ENCODE measurements around the gene MOV10L1.
A peak's percentile ranks its signal among the peaks of the same experiment; 100 is the strongest.
"Not testable (repeated sequence)": the region's sequence is repeated elsewhere in the genome, so short reads cannot be mapped to it uniquely, and the experiment has no call there.

Gene MOV10L1

DNA sequence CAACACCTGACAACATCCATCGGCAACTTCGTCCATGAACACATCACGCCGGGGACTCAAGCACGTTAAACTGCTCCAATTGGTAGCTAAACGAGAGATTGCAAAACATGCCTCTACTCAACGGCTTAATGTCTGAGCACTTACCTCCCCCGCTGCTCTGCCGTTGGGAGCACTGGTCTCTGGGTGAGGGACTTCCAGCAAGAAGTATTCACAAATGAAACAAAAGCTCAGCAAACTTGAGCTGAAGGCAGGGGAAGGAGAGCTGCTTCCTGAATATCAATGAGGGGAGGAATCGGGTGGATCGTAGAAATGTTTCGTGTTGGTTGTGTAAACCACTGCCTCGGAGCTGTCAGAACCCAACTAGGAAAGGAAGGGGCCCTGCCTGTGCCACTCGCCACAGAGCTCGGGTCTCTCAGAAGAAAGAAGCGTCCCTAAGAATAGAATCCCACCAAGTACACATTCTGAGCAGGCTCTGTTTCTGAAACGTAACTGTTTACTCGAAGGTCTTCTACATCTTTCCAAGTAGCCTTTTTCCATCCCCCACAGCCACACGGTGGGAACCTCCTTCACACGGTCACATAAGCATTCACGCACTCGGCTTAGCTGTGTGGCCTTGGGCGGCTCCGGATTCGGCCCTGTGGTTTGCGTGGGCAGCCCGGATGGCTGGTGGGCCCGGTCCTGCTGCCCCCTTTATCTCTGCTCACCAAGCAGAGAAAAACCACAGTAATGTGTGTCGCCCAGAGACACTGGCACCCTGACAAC is 4.4 kb upstream of the MOV10L1 start, which contains the start of gene MLC1:
TSS of gene MLC1 (minus strand) at position 216 of the 762 bp plus-strand sequence. CDS start 524 bp downstream, outside the sequence.
- peak; percentile 25 for DNase-seq (ENCODE audit: low read depth)
- TF ChIP-seq, protein P1, sequence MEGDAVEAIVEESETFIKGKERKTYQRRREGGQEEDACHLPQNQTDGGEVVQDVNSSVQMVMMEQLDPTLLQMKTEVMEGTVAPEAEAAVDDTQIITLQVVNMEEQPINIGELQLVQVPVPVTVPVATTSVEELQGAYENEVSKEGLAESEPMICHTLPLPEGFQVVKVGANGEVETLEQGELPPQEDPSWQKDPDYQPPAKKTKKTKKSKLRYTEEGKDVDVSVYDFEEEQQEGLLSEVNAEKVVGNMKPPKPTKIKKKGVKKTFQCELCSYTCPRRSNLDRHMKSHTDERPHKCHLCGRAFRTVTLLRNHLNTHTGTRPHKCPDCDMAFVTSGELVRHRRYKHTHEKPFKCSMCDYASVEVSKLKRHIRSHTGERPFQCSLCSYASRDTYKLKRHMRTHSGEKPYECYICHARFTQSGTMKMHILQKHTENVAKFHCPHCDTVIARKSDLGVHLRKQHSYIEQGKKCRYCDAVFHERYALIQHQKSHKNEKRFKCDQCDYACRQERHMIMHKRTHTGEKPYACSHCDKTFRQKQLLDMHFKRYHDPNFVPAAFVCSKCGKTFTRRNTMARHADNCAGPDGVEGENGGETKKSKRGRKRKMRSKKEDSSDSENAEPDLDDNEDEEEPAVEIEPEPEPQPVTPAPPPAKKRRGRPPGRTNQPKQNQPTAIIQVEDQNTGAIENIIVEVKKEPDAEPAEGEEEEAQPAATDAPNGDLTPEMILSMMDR (IDR thresholded peaks at IDR 0.05; ENCODE audit: insufficient read depth, low read depth, low read length, missing control alignments) = no peak
- no peak within 1 kb of the TSS for H3K4me3 ChIP-seq (ENCODE audit: low read length)

DNA sequence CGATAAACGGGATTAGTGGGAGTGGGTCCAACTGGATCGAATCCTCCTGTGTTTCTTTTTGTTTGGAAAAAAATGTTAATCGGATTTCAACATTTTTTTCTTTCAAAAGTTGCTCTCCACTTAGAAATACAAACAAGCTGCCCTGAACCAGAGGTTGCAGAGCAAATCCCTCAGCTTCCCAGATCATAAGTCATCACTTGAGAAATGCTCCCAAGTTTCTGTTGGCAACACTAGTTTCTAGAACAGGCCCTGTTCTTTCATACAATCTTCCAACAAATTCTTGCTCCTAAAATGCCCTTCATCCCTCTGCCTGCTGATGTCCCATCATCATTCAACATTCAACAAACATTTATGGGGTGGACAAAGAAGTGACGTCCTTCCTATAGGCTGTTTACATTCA is 3.3 kb upstream of the MOV10L1 start:
- no peak overlapping the region for H3K4me3 ChIP-seq (ENCODE audit: low read length)
- DNase-seq (ENCODE audit: low read depth) = peak; percentile 20
- TF ChIP-seq, protein P1 (IDR thresholded peaks at IDR 0.05; ENCODE audit: insufficient read depth, low read depth, low read length, missing control alignments) = no peak

DNA sequence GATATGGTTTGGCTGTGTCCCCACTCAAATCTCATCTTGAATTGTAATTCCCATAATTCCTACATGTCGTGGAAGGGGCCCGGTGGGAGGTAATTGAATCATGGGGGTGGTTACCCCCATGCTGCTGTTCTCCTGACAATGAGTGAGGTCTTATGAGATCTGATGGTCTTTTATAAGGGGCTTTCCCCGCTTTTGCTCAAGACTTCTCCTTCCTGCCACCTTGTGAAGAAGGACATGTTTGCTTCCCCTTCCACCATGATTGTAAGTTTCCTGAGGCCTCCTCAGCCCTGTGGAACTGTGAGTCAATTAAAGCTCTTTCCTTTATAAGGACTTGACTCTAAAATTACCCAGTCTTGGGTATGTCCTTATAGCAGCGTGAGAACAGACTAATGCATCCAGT is 2.8 kb upstream of the MOV10L1 start:
- DNase-seq (ENCODE audit: low read depth); H3K4me3 ChIP-seq (ENCODE audit: low read length): not testable (repeated sequence)

DNA sequence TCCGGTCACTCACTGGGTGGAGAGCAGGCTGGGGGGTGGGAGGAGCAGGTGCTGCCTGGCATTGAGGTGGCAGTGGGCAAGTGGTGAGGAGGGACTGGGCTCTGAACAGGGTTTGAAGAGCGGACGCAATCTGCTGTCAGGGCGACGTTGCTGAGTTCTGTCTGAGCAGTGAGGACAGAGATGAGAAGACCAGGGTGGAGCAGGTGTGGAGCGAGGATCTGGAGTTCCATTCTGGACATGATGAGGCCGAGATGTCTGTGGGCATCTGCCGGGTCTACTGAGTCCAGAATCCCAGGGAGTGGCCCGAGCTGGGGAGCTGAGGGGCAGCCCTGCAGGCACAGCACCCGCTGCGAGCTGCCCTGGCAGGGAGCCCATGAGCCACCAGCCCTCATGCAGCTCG is 2.2 kb upstream of the MOV10L1 start:
- DNase-seq (ENCODE audit: low read depth) = no peak
- H3K4me3 ChIP-seq (ENCODE audit: low read length) = no peak overlapping the region
- TF ChIP-seq, protein P1 (IDR thresholded peaks at IDR 0.05; ENCODE audit: insufficient read depth, low read depth, low read length, missing control alignments) = no peak

DNA sequence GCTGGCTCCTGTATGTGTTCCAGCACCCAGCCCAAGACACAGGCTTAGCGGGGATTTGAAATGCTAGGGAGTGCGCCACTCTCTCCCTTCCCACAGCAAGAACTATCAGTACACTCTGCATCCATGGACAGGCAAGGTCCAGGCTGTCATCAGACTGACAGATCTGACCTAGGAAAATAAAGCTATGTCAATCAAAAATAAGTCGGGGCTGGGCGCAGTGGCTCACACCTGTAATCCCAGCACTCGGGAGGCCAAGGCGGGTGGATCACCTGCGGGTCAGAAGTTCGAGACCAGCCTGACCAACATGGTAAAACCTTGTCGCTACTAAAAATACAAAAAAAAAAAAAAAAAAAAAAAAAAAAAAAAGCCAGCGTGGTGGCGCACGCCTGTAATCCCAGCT is 1.7 kb upstream of the MOV10L1 start:
- TF ChIP-seq, protein P1 (IDR thresholded peaks at IDR 0.05; ENCODE audit: insufficient read depth, low read depth, low read length, missing control alignments) = no peak
- no peak overlapping the region for H3K4me3 ChIP-seq (ENCODE audit: low read length)

DNA sequence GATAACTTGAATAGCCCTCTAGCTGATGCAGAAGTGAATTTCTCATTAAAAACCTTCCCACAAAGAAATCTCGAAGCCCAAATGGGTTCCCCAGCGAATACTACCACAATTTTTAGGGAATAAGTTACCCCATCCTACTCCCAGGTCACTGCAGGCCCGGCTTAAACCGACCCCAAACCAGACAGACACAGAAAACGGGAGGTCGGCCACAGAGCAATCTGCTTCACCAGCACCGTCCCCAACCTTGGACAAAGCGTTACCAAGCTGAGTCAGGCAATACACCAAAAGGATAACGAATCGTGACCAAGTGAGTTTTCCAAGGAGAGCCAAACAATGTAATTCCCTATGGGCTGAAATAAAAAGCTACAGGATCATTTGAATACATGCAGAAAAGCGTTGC is 575 bp upstream of the MOV10L1 start:
- no peak for DNase-seq (ENCODE audit: low read depth)
- TF ChIP-seq, protein P1 (IDR thresholded peaks at IDR 0.05; ENCODE audit: insufficient read depth, low read depth, low read length, missing control alignments) = no peak
- H3K4me3 ChIP-seq (ENCODE audit: low read length) = no peak overlapping the region

More for the DNA sequence above, 1.7 kb upstream of the MOV10L1 start:
- no peak for DNase-seq (ENCODE audit: low read depth)

DNA sequence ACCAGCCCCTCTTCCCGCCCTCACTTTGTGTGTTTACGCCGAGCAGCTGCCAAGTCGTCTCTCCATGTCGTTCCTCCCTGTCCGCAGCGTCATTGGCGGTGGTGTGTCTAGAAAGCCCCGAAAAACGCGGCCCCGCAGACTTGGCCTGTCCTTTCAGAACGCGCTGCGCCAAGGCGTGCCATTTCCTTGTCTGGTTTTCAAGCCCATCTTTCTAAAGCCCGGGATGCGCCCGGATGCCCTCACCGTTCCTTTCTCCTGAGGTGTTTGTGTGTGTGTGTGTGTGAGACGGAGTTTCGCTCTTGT is 557 bp downstream of the MOV10L1 start:
- no peak overlapping the region for H3K4me3 ChIP-seq (ENCODE audit: low read length)
- no peak for DNase-seq (ENCODE audit: low read depth)
- TF ChIP-seq, protein P1 (IDR thresholded peaks at IDR 0.05; ENCODE audit: insufficient read depth, low read depth, low read length, missing control alignments) = no peak
